MM.1S (cell line): ENCODE measurements around the gene FOXO6.

ENCODE experiments used
- DNase-seq: peaks from one replicate; pipeline ENCODE4 v3.0.0-alpha.2; 2015
- H2AFZ ChIP-seq: fragments of 300-600 bp; sonication (generic); 2 replicates; pipeline ENCODE4 v1.6.0; 2016; ENCODE audit warnings: antibody characterized with exemption, low read length
- H3F3A ChIP-seq: fragments of 300-600 bp; sonication (generic); 2 replicates; pipeline ENCODE4 v1.6.1; 2016; ENCODE audit warnings: mild to moderate bottlenecking, antibody characterized with exemption, low read length, moderate library complexity, mixed read lengths; ENCODE audit not compliant: insufficient read depth
- H3K27ac ChIP-seq: fragments of 300-600 bp; sonication (generic); 2 replicates; pipeline ENCODE4 v1.5.1; 2016; ENCODE audit warnings: mild to moderate bottlenecking, low read length
- H3K27me3 ChIP-seq: fragments of 300-600 bp; sonication (generic); replicated peaks from 2 replicates; pipeline ENCODE4 v1.6.0; 2016; ENCODE audit warnings: low read length; ENCODE audit not compliant: insufficient read depth
- H3K36me3 ChIP-seq: fragments of 300-600 bp; sonication (generic); replicated peaks from 2 replicates; pipeline ENCODE4 v1.6.1; 2016; ENCODE audit warnings: mild to moderate bottlenecking, low read length, mixed read lengths; ENCODE audit not compliant: insufficient read depth
- H3K4me1 ChIP-seq: fragments of 300-600 bp; sonication (generic); 2 replicates; pipeline ENCODE4 v1.6.1; 2016; ENCODE audit warnings: low read length, mixed read lengths
- H3K4me2 ChIP-seq: fragments of 300-600 bp; sonication (generic); 2 replicates; pipeline ENCODE4 v1.6.0; 2016; ENCODE audit warnings: low read depth, low read length
- H3K4me3 ChIP-seq: fragments of 300-600 bp; sonication (generic); 2 replicates; pipeline ENCODE4 v1.5.1; 2016; ENCODE audit warnings: low read length, mixed read lengths
- H3K79me2 ChIP-seq: fragments of 300-600 bp; sonication (generic); 2 replicates; pipeline ENCODE4 v1.6.1; 2016; ENCODE audit warnings: mixed run types, low read length, mixed read lengths
- H3K9ac ChIP-seq: fragments of 300-600 bp; sonication (generic); 2 replicates; pipeline ENCODE4 v1.6.1; 2016; ENCODE audit warnings: low read length, mixed read lengths
- H3K9me2 ChIP-seq: fragments of 300-600 bp; sonication (generic); replicated peaks from 2 replicates; pipeline ENCODE4 v1.6.1; 2016; ENCODE audit warnings: mild to moderate bottlenecking, low read length, mixed read lengths; ENCODE audit not compliant: insufficient read depth
- H3K9me3 ChIP-seq: fragments of 300-600 bp; sonication (generic); replicated peaks from 2 replicates; pipeline ENCODE4 v1.6.1; 2016; ENCODE audit warnings: mild to moderate bottlenecking, low read length, mixed read lengths; ENCODE audit not compliant: insufficient read depth
- H4K20me1 ChIP-seq: fragments of 300-600 bp; sonication (generic); 2 replicates; pipeline ENCODE4 v1.6.1; 2016; ENCODE audit warnings: mild to moderate bottlenecking, low read length, moderate library complexity, mixed read lengths; ENCODE audit not compliant: insufficient read depth
- CTCF ChIP-seq: fragments of 300-600 bp; sonication (generic); IDR thresholded peaks from 2 replicates; pipeline ENCODE4 v1.5.1; 2016; ENCODE audit warnings: antibody characterized with exemption, low read length, mixed read lengths
- EZH2 ChIP-seq: fragments of 300-600 bp; sonication (generic); optimal IDR thresholded peaks from 2 replicates; pipeline ENCODE3; 2017; ENCODE audit warnings: low read depth, mild to moderate bottlenecking, antibody characterized with exemption, low read length, mixed read lengths
- EZH2phosphoT487 ChIP-seq: fragments of 300-600 bp; sonication (generic); IDR thresholded peaks from 2 replicates; pipeline ENCODE4 v1.6.1; 2018; ENCODE audit warnings: antibody characterized with exemption, low read length

The FOXO6 gene

GRCh38 chr1:41344708-41345159, 16.5 kb upstream of the FOXO6 start:
- Histone ChIP-seq H3K27ac (no peak overlapping the region), H3K36me3 (no peaks in the 10 kb centered on the region), H3K4me2 (no peak overlapping the region), H3K9ac (no peak overlapping the region), H3K27me3 (no peaks in the 10 kb centered on the region), H3K9me3 (no peaks in the 10 kb centered on the region), H3K4me3 (no peak overlapping the region), H3K9me2 (no peaks in the 10 kb centered on the region), H3F3A (no peaks in the 10 kb centered on the region), H3K79me2 (no peaks in the 10 kb centered on the region), H3K4me1 (no peaks in the 10 kb centered on the region), H2AFZ (no peak overlapping the region), H4K20me1 (no peaks in the 10 kb centered on the region)
- no peak for DNase-seq
- TF ChIP-seq CTCF (no peak), EZH2 (no peak), EZH2phosphoT487 (no peak)

DNA sequence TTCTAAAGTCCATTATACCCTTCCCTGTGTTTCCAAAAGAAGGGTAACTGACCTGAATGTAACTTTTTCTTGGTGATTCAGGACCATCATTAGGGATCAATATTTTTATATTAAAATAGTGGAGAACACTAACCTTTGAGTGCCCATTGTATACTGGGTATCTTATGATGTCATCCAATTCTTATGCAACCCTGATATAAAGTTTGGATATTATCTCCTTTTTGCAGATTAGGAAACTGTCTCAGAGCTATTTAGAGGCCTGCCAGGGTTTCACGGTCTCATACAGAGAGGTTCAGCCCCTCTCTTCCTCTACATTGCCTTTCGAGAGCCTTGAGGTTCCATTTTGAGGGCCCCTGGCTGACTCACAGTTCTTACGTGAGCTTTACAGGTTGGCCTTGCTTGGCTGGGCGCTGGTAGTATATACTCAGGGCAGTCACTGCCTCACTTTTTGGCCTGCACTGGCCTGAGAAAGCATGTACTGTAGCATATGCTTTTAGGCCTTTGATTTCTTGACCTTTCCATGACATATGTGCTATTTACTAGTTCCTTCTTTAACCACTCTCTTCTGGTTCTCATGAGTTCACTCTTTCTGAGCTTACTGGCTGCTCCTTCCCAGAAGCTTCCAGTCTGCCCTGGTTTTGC, 15.7 kb upstream of the FOXO6 start:
- TF ChIP-seq EZH2 (no peak), EZH2phosphoT487 (no peak)
- H2AFZ ChIP-seq = no peak overlapping the region
- H3K27me3 ChIP-seq = no peaks in the 10 kb centered on the region
- H3K4me3 ChIP-seq = no peak overlapping the region
- H3K9me2 ChIP-seq = no peaks in the 10 kb centered on the region
- no peak overlapping the region for H3K4me2 ChIP-seq
- no peaks in the 10 kb centered on the region for H3F3A ChIP-seq
- no peaks in the 10 kb centered on the region for H3K36me3 ChIP-seq
- H3K4me1 ChIP-seq = no peaks in the 10 kb centered on the region
- H3K9me3 ChIP-seq = no peaks in the 10 kb centered on the region
- no peaks in the 10 kb centered on the region for H3K79me2 ChIP-seq
- no peak for DNase-seq
- H4K20me1 ChIP-seq = no peaks in the 10 kb centered on the region
- no peak overlapping the region for H3K27ac ChIP-seq
- no peak overlapping the region for H3K9ac ChIP-seq

DNA sequence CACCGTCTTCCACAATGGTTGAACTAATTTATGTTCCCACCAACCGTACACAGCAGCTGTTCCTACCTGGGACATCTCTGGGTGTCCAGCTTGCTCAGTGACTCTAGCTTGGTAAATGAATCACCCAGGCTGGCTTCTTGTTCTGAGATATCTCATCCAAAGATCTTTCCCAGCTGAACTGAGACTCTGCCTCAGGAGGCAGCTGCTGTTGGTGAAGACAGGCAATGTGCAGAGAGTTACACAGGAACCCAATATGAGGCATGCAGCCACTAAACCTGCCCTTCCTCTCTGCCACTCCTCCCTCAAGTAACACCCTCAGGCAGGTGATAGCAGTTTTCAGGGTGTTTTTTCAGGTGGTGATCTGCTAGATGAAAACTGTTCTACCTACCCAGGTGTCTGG, 14.0 kb upstream of the FOXO6 start:
- Histone ChIP-seq H3K4me1 (no peaks in the 10 kb centered on the region), H3K9me2 (no peaks in the 10 kb centered on the region), H3K27ac (no peak overlapping the region), H2AFZ (no peak overlapping the region), H4K20me1 (no peaks in the 10 kb centered on the region), H3K79me2 (no peaks in the 10 kb centered on the region), H3K4me2 (no peak overlapping the region), H3K36me3 (no peaks in the 10 kb centered on the region), H3K4me3 (no peak overlapping the region), H3K27me3 (no peaks in the 10 kb centered on the region), H3K9ac (no peak overlapping the region), H3F3A (no peaks in the 10 kb centered on the region), H3K9me3 (no peaks in the 10 kb centered on the region)
- no peak for DNase-seq
- no peak for TF ChIP-seq EZH2phosphoT487
- TF ChIP-seq CTCF = no peak
- no peak for TF ChIP-seq EZH2

- no peak for TF ChIP-seq EZH2phosphoT487
- TF ChIP-seq CTCF = no peak
- no peak for TF ChIP-seq EZH2
These were observed 12.8 kb upstream of the FOXO6 start for GRCh38 chr1:41348394-41348793.

More at GRCh38 chr1:41348394-41348793, 12.8 kb upstream of the FOXO6 start:
- DNase-seq = no peak
- H3K4me2 ChIP-seq = no peak overlapping the region
- H3K27me3 ChIP-seq = no peaks in the 10 kb centered on the region
- no peak overlapping the region for H2AFZ ChIP-seq
- no peaks in the 10 kb centered on the region for H3K36me3 ChIP-seq
- no peaks in the 10 kb centered on the region for H4K20me1 ChIP-seq
- no peak overlapping the region for H3K4me3 ChIP-seq
- H3K9me3 ChIP-seq = no peaks in the 10 kb centered on the region
- no peaks in the 10 kb centered on the region for H3K9me2 ChIP-seq
- H3K4me1 ChIP-seq = no peaks in the 10 kb centered on the region
- no peak overlapping the region for H3K9ac ChIP-seq
- no peaks in the 10 kb centered on the region for H3F3A ChIP-seq
- H3K79me2 ChIP-seq = no peaks in the 10 kb centered on the region
- H3K27ac ChIP-seq = no peak overlapping the region
